ENCODE results near the gene ZBTB20.

The ZBTB20 gene

DNA sequence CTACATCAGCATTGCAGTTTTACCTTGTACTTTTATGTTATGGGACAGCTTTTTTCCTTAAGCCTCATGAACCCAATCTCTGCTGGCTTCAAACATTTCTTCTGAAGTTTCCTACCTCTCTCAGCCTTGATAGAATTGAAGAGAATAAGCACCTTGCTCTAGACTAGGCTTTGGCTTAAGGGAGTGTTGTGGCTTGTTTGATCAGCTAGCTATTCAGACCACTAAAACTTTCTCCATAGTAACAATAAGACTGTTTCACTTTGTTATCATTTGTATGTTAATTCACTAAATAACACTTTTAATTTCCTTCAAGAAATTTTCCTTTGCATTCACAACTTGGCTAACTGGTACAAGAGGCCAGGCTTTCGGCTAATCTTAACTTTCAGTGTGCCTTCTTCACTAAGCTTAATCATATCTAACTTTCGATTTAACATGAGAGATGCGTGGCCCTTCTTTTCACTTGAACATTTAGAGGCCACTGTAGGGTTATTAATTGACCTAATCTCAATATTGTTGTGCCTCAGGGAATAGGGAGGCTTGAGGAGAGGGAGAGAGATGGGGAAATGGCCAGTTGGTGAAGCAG is 861.3 kb downstream of the ZBTB20 start:
- no peaks in the 10 kb centered on the region for H3K79me2 ChIP-seq (ENCODE audit: low read length)
- no peaks in the 10 kb centered on the region for H3K9me2 ChIP-seq (replicated peaks; ENCODE audit: insufficient read depth, low read length)
- peaks cover 8% of the 10 kb centered on the region for H3K4me1 ChIP-seq (ENCODE audit: low read length)
- peaks cover 8% of the 10 kb centered on the region for H3F3A ChIP-seq (ENCODE audit: insufficient read depth, low read length)
- no peaks in the 10 kb centered on the region for H3K36me3 ChIP-seq (replicated peaks; ENCODE audit: insufficient read depth, low read length)
- H3K4me2 ChIP-seq (ENCODE audit: low read depth, low read length), result no peak overlapping the region
- no peak overlapping the region for H3K4me3 ChIP-seq (ENCODE audit: low read length)
- no peak for DNase-seq
- H3K27me3 ChIP-seq (replicated peaks; ENCODE audit: insufficient read depth, low read length), result no peaks in the 10 kb centered on the region
- H3K9me3 ChIP-seq (replicated peaks; ENCODE audit: insufficient read depth, low read length), result no peaks in the 10 kb centered on the region
- no peak overlapping the region for H3K27ac ChIP-seq (ENCODE audit: low read length)
- no peak overlapping the region for H2AFZ ChIP-seq (ENCODE audit: low read length)
- no peak overlapping the region for H3K9ac ChIP-seq (ENCODE audit: low read length)
- no peaks in the 10 kb centered on the region for H4K20me1 ChIP-seq (ENCODE audit: insufficient read depth, low read length)
- TF ChIP-seq EZH2 (optimal IDR thresholded peaks at IDR 0.05; ENCODE audit: low read depth, low read length), result no peak

DNA sequence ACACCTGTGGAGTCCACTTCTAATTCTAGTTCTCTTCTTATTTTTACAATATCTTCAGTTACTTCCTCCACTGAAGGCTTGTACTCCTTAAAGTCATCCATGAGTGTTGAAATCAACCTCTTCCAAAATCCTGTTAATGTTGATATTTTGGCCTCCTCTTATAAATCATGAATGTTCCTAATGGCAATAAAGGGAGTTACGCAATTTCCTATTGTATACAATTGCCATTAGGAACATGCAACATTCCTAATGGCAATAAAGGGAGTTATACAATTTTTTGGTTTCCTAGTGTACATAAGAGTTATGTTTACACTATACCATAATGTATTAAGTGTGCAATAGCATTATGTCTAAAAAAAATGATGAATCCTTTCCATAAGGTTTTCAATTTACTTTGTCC is 862.4 kb downstream of the ZBTB20 start:
- no peak for DNase-seq
- TF ChIP-seq, protein P1, sequence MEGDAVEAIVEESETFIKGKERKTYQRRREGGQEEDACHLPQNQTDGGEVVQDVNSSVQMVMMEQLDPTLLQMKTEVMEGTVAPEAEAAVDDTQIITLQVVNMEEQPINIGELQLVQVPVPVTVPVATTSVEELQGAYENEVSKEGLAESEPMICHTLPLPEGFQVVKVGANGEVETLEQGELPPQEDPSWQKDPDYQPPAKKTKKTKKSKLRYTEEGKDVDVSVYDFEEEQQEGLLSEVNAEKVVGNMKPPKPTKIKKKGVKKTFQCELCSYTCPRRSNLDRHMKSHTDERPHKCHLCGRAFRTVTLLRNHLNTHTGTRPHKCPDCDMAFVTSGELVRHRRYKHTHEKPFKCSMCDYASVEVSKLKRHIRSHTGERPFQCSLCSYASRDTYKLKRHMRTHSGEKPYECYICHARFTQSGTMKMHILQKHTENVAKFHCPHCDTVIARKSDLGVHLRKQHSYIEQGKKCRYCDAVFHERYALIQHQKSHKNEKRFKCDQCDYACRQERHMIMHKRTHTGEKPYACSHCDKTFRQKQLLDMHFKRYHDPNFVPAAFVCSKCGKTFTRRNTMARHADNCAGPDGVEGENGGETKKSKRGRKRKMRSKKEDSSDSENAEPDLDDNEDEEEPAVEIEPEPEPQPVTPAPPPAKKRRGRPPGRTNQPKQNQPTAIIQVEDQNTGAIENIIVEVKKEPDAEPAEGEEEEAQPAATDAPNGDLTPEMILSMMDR (IDR thresholded peaks at IDR 0.05; ENCODE audit: low read length), result no peak
- TF ChIP-seq EZH2 (optimal IDR thresholded peaks at IDR 0.05; ENCODE audit: low read depth, low read length) (no peak), EZH2phosphoT487 (IDR thresholded peaks at IDR 0.05; ENCODE audit: low read length) (no peak)
- no peaks in the 10 kb centered on the region for H3K36me3 ChIP-seq (replicated peaks; ENCODE audit: insufficient read depth, low read length)

More for the DNA sequence above, 862.4 kb downstream of the ZBTB20 start:
- Histone ChIP-seq H3K9ac (ENCODE audit: low read length) (no peak overlapping the region), H3K4me3 (ENCODE audit: low read length) (no peak overlapping the region), H3K79me2 (ENCODE audit: low read length) (no peaks in the 10 kb centered on the region), H4K20me1 (ENCODE audit: insufficient read depth, low read length) (no peaks in the 10 kb centered on the region), H3K4me2 (ENCODE audit: low read depth, low read length) (no peak overlapping the region), H2AFZ (ENCODE audit: low read length) (no peak overlapping the region), H3F3A (ENCODE audit: insufficient read depth, low read length) (no peaks in the 10 kb centered on the region), H3K9me2 (replicated peaks; ENCODE audit: insufficient read depth, low read length) (no peaks in the 10 kb centered on the region), H3K27me3 (replicated peaks; ENCODE audit: insufficient read depth, low read length) (no peaks in the 10 kb centered on the region), H3K27ac (ENCODE audit: low read length) (no peak overlapping the region), H3K4me1 (ENCODE audit: low read length) (no peaks in the 10 kb centered on the region), H3K9me3 (replicated peaks; ENCODE audit: insufficient read depth, low read length) (no peaks in the 10 kb centered on the region)

All from MM.1S (cell line).